Measurements from ENCODE around the gene CADM1.

CADM1 gene

GRCh38 chr11:115525531-115526006 lies 21.4 kb upstream of the CADM1 start:
- Mint-ChIP-seq H3K27me3 (peaks cover 5 to 21% of the 10 kb centered on the region in 2 donors), H3K27ac (no peak overlapping the region), H3K9me3 (peaks cover 7 to 9% of the 10 kb centered on the region in 2 donors), H3K36me3 (no peaks in the 10 kb centered on the region), H3K4me1 (no peaks in the 10 kb centered on the region), H3K4me3 (no peak overlapping the region)
- DNase-seq (no peak), ATAC-seq (replicated peaks) (no peak)

GRCh38 chr11:115524572-115524971 lies 20.4 kb upstream of the CADM1 start:
- H3K4me1 Mint-ChIP-seq: no peaks in the 10 kb centered on the region
- no peak overlapping the region for H3K4me3 Mint-ChIP-seq
- no peak for DNase-seq
- H3K36me3 Mint-ChIP-seq: no peaks in the 10 kb centered on the region
- H3K9me3 Mint-ChIP-seq: peaks cover 7 to 9% of the 10 kb centered on the region in 2 donors
- no peak for ATAC-seq (replicated peaks)
- H3K27ac Mint-ChIP-seq: no peak overlapping the region
- H3K27me3 Mint-ChIP-seq: peaks cover 5 to 21% of the 10 kb centered on the region in 2 donors

- H3K9me3 Mint-ChIP-seq: peaks cover 7 to 9% of the 10 kb centered on the region in 2 donors
- no peaks in the 10 kb centered on the region for H3K36me3 Mint-ChIP-seq
- H3K27me3 Mint-ChIP-seq: peaks cover 5 to 21% of the 10 kb centered on the region in 2 donors
- no peak overlapping the region for H3K27ac Mint-ChIP-seq
- DNase-seq (no peak), ATAC-seq (replicated peaks) (no peak)
- H3K4me3 Mint-ChIP-seq: no peak overlapping the region
- H3K4me1 Mint-ChIP-seq: no peaks in the 10 kb centered on the region
Observed at GRCh38 chr11:115523727-115524399, 19.6 kb upstream of the CADM1 start.

- H3K27me3 Mint-ChIP-seq: peaks cover 5 to 21% of the 10 kb centered on the region in 2 donors
- H3K27ac Mint-ChIP-seq: no peak overlapping the region
- H3K4me1 Mint-ChIP-seq: no peaks in the 10 kb centered on the region
- H3K4me3 Mint-ChIP-seq: no peak overlapping the region
- no peaks in the 10 kb centered on the region for H3K36me3 Mint-ChIP-seq
- ATAC-seq (replicated peaks): peak; percentile 46 to 52
- DNase-seq: no peak
- peaks cover 7 to 9% of the 10 kb centered on the region in 2 donors for H3K9me3 Mint-ChIP-seq
Observed at GRCh38 chr11:115522302-115522701, 18.1 kb upstream of the CADM1 start.

GRCh38 chr11:115521825-115522224 lies 17.6 kb upstream of the CADM1 start:
- no peak overlapping the region for H3K4me3 Mint-ChIP-seq
- H3K27ac Mint-ChIP-seq: no peak overlapping the region
- ATAC-seq (replicated peaks) (no peak), DNase-seq (no peak)
- no peaks in the 10 kb centered on the region for H3K4me1 Mint-ChIP-seq
- H3K9me3 Mint-ChIP-seq: peaks cover 7 to 9% of the 10 kb centered on the region in 2 donors
- H3K36me3 Mint-ChIP-seq: no peaks in the 10 kb centered on the region
- H3K27me3 Mint-ChIP-seq: peaks cover 5 to 21% of the 10 kb centered on the region in 2 donors

GRCh38 chr11:115518983-115519628 lies 14.9 kb upstream of the CADM1 start:
- DNase-seq (no peak), ATAC-seq (replicated peaks) (no peak)
- peaks cover 7 to 9% of the 10 kb centered on the region in 2 donors for H3K9me3 Mint-ChIP-seq
- H3K36me3 Mint-ChIP-seq: no peaks in the 10 kb centered on the region
- H3K4me1 Mint-ChIP-seq: no peaks in the 10 kb centered on the region
- no peak overlapping the region for H3K27ac Mint-ChIP-seq
- peaks cover 6 to 21% of the 10 kb centered on the region in 2 donors for H3K27me3 Mint-ChIP-seq
- no peak overlapping the region for H3K4me3 Mint-ChIP-seq

GRCh38 chr11:115515647-115516395 lies 11.6 kb upstream of the CADM1 start:
- DNase-seq (no peak), ATAC-seq (replicated peaks) (no peak)
- Mint-ChIP-seq H3K27me3 (peaks cover 2 to 6% of the 10 kb centered on the region in 2 donors), H3K4me1 (no peaks in the 10 kb centered on the region), H3K27ac (no peak overlapping the region), H3K4me3 (no peak overlapping the region), H3K9me3 (no peaks in the 10 kb centered on the region), H3K36me3 (no peaks in the 10 kb centered on the region)

GRCh38 chr11:115506954-115507675 lies 2.9 kb upstream of the CADM1 start:
- Mint-ChIP-seq H3K4me3 (no peak overlapping the region), H3K36me3 (no peaks in the 10 kb centered on the region), H3K27me3 (peaks cover 33 to 57% of the 10 kb centered on the region in 2 donors), H3K4me1 (peaks cover 3 to 13% of the 10 kb centered on the region in 2 donors), H3K9me3 (peaks cover 0 to 6% of the 10 kb centered on the region in 2 donors), H3K27ac (no peak overlapping the region)
- no peak for ATAC-seq (replicated peaks)
- no peak for DNase-seq

- Mint-ChIP-seq H3K27ac (no peak overlapping the region), H3K36me3 (no peaks in the 10 kb centered on the region), H3K27me3 (peaks cover 33 to 55% of the 10 kb centered on the region in 2 donors), H3K9me3 (peaks cover 0 to 6% of the 10 kb centered on the region in 2 donors), H3K4me1 (peaks cover 3 to 13% of the 10 kb centered on the region in 2 donors), H3K4me3 (peak overlapping the region in 1 of 2 donors; percentile 11)
- ATAC-seq (replicated peaks) (no peak), DNase-seq (no peak)
Observed at GRCh38 chr11:115505175-115505574, 960 bp upstream of the CADM1 start.

GRCh38 chr11:115503886-115504275 lies 334 bp downstream of the CADM1 start:
- DNase-seq (no peak), ATAC-seq (replicated peaks) (no peak)
- peak overlapping the region; percentile 51 to 52 for H3K4me3 Mint-ChIP-seq
- H3K9me3 Mint-ChIP-seq: peaks cover 0 to 5% of the 10 kb centered on the region in 2 donors
- peaks cover 3 to 13% of the 10 kb centered on the region in 2 donors for H3K4me1 Mint-ChIP-seq
- H3K27ac Mint-ChIP-seq: no peak overlapping the region
- H3K36me3 Mint-ChIP-seq: no peaks in the 10 kb centered on the region
- peaks cover 28 to 44% of the 10 kb centered on the region in 2 donors for H3K27me3 Mint-ChIP-seq

GRCh38 chr11:115503083-115503885 lies 931 bp downstream of the CADM1 start:
- no peak overlapping the region for H3K27ac Mint-ChIP-seq
- no peaks in the 10 kb centered on the region for H3K36me3 Mint-ChIP-seq
- peak; percentile 6 for DNase-seq
- peak overlapping the region; percentile 51 to 52 for H3K4me3 Mint-ChIP-seq
- H3K27me3 Mint-ChIP-seq: peaks cover 33 to 49% of the 10 kb centered on the region in 2 donors
- H3K9me3 Mint-ChIP-seq: peaks cover 0 to 8% of the 10 kb centered on the region in 2 donors
- peak in 1 of 2 donors; percentile 50 for ATAC-seq (replicated peaks)
- peaks cover 3 to 13% of the 10 kb centered on the region in 2 donors for H3K4me1 Mint-ChIP-seq

- Mint-ChIP-seq H3K4me1 (peaks cover 3 to 13% of the 10 kb centered on the region in 2 donors), H3K9me3 (peaks cover 0 to 8% of the 10 kb centered on the region in 2 donors), H3K27ac (no peak overlapping the region), H3K36me3 (no peaks in the 10 kb centered on the region), H3K4me3 (no peak overlapping the region), H3K27me3 (peaks cover 27 to 51% of the 10 kb centered on the region in 2 donors)
- ATAC-seq (replicated peaks) (no peak), DNase-seq (no peak)
Observed at GRCh38 chr11:115502636-115503082, 1.6 kb downstream of the CADM1 start.

GRCh38 chr11:115501893-115502589 lies 2.2 kb downstream of the CADM1 start:
- Mint-ChIP-seq H3K4me1 (peaks cover 3 to 13% of the 10 kb centered on the region in 2 donors), H3K27me3 (peaks cover 23 to 51% of the 10 kb centered on the region in 2 donors), H3K9me3 (peaks cover 0 to 8% of the 10 kb centered on the region in 2 donors), H3K4me3 (no peak overlapping the region), H3K36me3 (no peaks in the 10 kb centered on the region), H3K27ac (no peak overlapping the region)
- peak in 1 of 2 donors; percentile 48 for ATAC-seq (replicated peaks)
- no peak for DNase-seq

All from stimulated activated naive B cell treated with anti-CD40 and anti-IgM and Interleukin-4, amounts not matched to agents 10 μg/mL and 1 μg/mL and 100 μg/mL, for 72 hours (primary cell).